AG09309 (cell line): ENCODE measurements around the gene GNA12.

Experiments
- DNase-seq: peaks from one replicate; pipeline ENCODE4 v3.0.0-alpha.2; 2010; ENCODE audit warnings: low read depth
- H3K4me3 ChIP-seq: 2 replicates; pipeline ENCODE4 v1.5.1; 2011; ENCODE audit warnings: mild to moderate bottlenecking, low read depth, low read length, moderate library complexity; ENCODE audit not compliant: control insufficient read depth
- CTCF ChIP-seq: IDR thresholded peaks from 2 replicates; pipeline ENCODE4 v1.5.1; 2011; ENCODE audit warnings: mild to moderate bottlenecking, low read depth, low read length, inconsistent platforms; ENCODE audit not compliant: insufficient read depth, control insufficient read depth; ENCODE audit errors: missing control alignments

Gene GNA12

GRCh38 chr7:2884161-2884560 is 40.1 kb upstream of the GNA12 start:
- DNase-seq, result no peak

GRCh38 chr7:2883101-2883500 is 39.0 kb upstream of the GNA12 start:
- no peak overlapping the region for H3K4me3 ChIP-seq
- TF ChIP-seq CTCF, result no peak
- DNase-seq, result no peak

More at GRCh38 chr7:2884161-2884560, 40.1 kb upstream of the GNA12 start:
- no peak overlapping the region for H3K4me3 ChIP-seq
- TF ChIP-seq CTCF, result no peak

- TF ChIP-seq CTCF, result no peak
- H3K4me3 ChIP-seq, result no peak overlapping the region
- DNase-seq, result no peak
These were observed 38.0 kb upstream of the GNA12 start for GRCh38 chr7:2882111-2882510.

GRCh38 chr7:2880874-2881533 is 36.9 kb upstream of the GNA12 start:
- DNase-seq, result no peak

GRCh38 chr7:2880051-2880450 is 35.9 kb upstream of the GNA12 start:
- no peak for TF ChIP-seq CTCF
- no peak for DNase-seq
- no peak overlapping the region for H3K4me3 ChIP-seq

More at GRCh38 chr7:2880874-2881533, 36.9 kb upstream of the GNA12 start:
- TF ChIP-seq CTCF, result no peak
- H3K4me3 ChIP-seq, result no peak overlapping the region

- no peak overlapping the region for H3K4me3 ChIP-seq
- TF ChIP-seq CTCF, result no peak
- DNase-seq, result no peak
These were observed 35.2 kb upstream of the GNA12 start for GRCh38 chr7:2879354-2879753.
